Adrenal gland (tissue), 12 donors: ENCODE data around the gene CBX5. TPM values are rescaled to one million over a fixed set of nuclear protein-coding genes. Genes with fewer than 3 reads are reported as not detected.
"Not testable (repeated sequence)": the region's sequence is repeated elsewhere in the genome, so short reads cannot be mapped to it uniquely, and the experiment has no call there.

Experiments
- DNase-seq, 7 donors: peaks; one replicate each; pipeline ENCODE4 v3.0.0-alpha.2; 2019 to 2020
- H3K27ac ChIP-seq, 5 donors: fragments of 200-600 bp; sonication (generic) in 4 of 5; 1 replicate in 3 of 5; 2 replicates in 2 of 5; pipeline versions ENCODE4 v1.5.1 to v1.8.0; 2016 to 2020; ENCODE audit warnings: mild to moderate bottlenecking in 1 of 5
- H3K27me3 ChIP-seq: fragments of 200-600 bp; 2 replicates; pipeline ENCODE4 v1.8.0; 2021
- H3K36me3 ChIP-seq, 2 donors: fragments of 200-600 bp; replicated peaks in 1 of 2; 1 replicate in 1 of 2; 2 replicates in 1 of 2; pipeline versions ENCODE4 v1.5.1 to v1.8.0; 2018 to 2022
- H3K4me1 ChIP-seq, 2 donors: fragments of 200-600 bp; replicated peaks in 1 of 2; 1 replicate in 1 of 2; 2 replicates in 1 of 2; pipeline versions ENCODE4 v1.5.1 to v1.8.0; 2018 to 2021
- H3K4me3 ChIP-seq, 4 donors: fragments of 200-600 bp; sonication (generic) in 3 of 4; one replicate each; pipeline ENCODE4 v1.5.1; 2016 to 2018
- H3K9me3 ChIP-seq, 3 donors: fragments of 200-600 bp; sonication (generic) in 1 of 3; replicated peaks in 1 of 3; 1 replicate in 2 of 3; 2 replicates in 1 of 3; pipeline versions ENCODE4 v1.5.1 to v1.8.0; 2016 to 2021
- POLR2A ChIP-seq, 2 donors: fragments of 450-650 bp; IDR thresholded peaks; one replicate each; pipeline ENCODE4 v1.6.1; 2017; ENCODE audit warnings: antibody characterized with exemption in 2 of 2, mild to moderate bottlenecking in 2 of 2, moderate library complexity in 1 of 2
- WGBS, 4 donors: extraction: QIAGEN DNeasy Blood & Tissue Kit in 2 of 4; methylation state at CpG; one replicate each; pipeline versions ENCODE4 v1.1.5 to v1.1.7; 2013 to 2017; 5-methylcytosine and 5-hydroxymethylcytosine counted together
- intact Hi-C, 2 donors: fragments of 100-400 bp; cut with DNase I; formaldehyde crosslinking; loops; one replicate each; pipeline versions ENCODE4 v1.14.1 to v1.15.0; 2022 to 2023
- polyA plus RNA-seq, 3 donors: library from polyadenylated mRNA; stranded (reverse); fragments of 200-250 nt in 2 of 3; fragments of 350-450 nt in 1 of 3; fragmentation: Illumina TruSeq in 1 of 3; extraction: RNeasy Lipid Tissue Mini Kit (QIAGEN cat#74804) in 1 of 3; gene quantifications; one replicate each; pipeline ENCODE4 v1.2.3, GENCODE V29; 2013 to 2014
- total RNA-seq, 9 donors: library from RNA; depleted of rRNA in 4 of 9; stranded (reverse); fragments of >200 nt in 4 of 9; fragments of 120-200 nt in 1 of 9; fragmentation: NEBNext Ultra II Directional in 1 of 9; extraction: Animal tissue kit (Norgen Biotek cat#: 25700) in 1 of 9; gene quantifications; one replicate each; pipeline versions ENCODE4 v1.1.0 to v1.2.4, GENCODE V29; 2013 to 2023
- TF ChIP-seq, protein P1 (sequence below), 6 experiments: fragments of 450-650 bp in 4 of 6; fragments of 200-600 bp in 2 of 6; sonication (generic) in 1 of 6; IDR thresholded peaks; 1 replicate in 5 of 6; 2 replicates in 1 of 6; pipeline versions ENCODE4 v1.5.1 to v1.8.0; 2016 to 2021; ENCODE audit warnings: antibody characterized with exemption in 6 of 6, mild to moderate bottlenecking in 2 of 6, moderate library complexity in 1 of 6
- donor health status: healthy with polysubstance abuse.
- donor health status: Bipolar disorder and iron deficiency.
- donor health status: DM: yes; HTN: yes; CAD: no.
- donor health status: DM: no; HTN: no; CAD: no.
- donor health status: DM: no; HTN: no; CAD: no.
- donor health status: DM: yes; HTN: yes; CAD: no.

The CBX5 gene
- total and polyA plus RNA-seq, 12 donors: 8.2 to 88.4 (median 54.6) TPM

GRCh38 chr12:54185919-54186318 lies 94.0 kb downstream of the CBX5 start:
- peaks cover 4 to 9% of the 10 kb centered on the region in 2 donors for H3K4me1 ChIP-seq
- no peaks in the 10 kb centered on the region for H3K9me3 ChIP-seq
- no peak overlapping the region for H3K4me3 ChIP-seq
- no peak for TF ChIP-seq POLR2A (IDR thresholded peaks at IDR 0.05)
- TF ChIP-seq, protein P1, sequence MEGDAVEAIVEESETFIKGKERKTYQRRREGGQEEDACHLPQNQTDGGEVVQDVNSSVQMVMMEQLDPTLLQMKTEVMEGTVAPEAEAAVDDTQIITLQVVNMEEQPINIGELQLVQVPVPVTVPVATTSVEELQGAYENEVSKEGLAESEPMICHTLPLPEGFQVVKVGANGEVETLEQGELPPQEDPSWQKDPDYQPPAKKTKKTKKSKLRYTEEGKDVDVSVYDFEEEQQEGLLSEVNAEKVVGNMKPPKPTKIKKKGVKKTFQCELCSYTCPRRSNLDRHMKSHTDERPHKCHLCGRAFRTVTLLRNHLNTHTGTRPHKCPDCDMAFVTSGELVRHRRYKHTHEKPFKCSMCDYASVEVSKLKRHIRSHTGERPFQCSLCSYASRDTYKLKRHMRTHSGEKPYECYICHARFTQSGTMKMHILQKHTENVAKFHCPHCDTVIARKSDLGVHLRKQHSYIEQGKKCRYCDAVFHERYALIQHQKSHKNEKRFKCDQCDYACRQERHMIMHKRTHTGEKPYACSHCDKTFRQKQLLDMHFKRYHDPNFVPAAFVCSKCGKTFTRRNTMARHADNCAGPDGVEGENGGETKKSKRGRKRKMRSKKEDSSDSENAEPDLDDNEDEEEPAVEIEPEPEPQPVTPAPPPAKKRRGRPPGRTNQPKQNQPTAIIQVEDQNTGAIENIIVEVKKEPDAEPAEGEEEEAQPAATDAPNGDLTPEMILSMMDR (IDR thresholded peaks at IDR 0.05): no peak
- no peaks in the 10 kb centered on the region for H3K27me3 ChIP-seq
- 79 to 85% (median 83%) methylated on average over 1 of the region's 1 CpG for WGBS, 4 donors
- H3K27ac ChIP-seq: no peak overlapping the region
- intact Hi-C loops: no loop called here
- DNase-seq: no peak
- H3K36me3 ChIP-seq: peaks cover 0 to 17% of the 10 kb centered on the region in 2 donors

GRCh38 chr12:54185297-54185696 lies 94.6 kb downstream of the CBX5 start:
- WGBS, 4 donors: 92 to 96% (median 94%) methylated on average over 8 to 9 of the region's 9 CpGs
- H3K27me3 ChIP-seq, H3K9me3 ChIP-seq, H3K27ac ChIP-seq, H3K4me1 ChIP-seq, intact Hi-C loops, DNase-seq, H3K4me3 ChIP-seq: not testable (repeated sequence)
- H3K36me3 ChIP-seq: peaks cover 0 to 17% of the 10 kb centered on the region in 2 donors

GRCh38 chr12:54184024-54184805 lies 95.7 kb downstream of the CBX5 start:
- Histone ChIP-seq H3K4me3 (no peak overlapping the region), H3K9me3 (no peaks in the 10 kb centered on the region), H3K4me1 (peaks cover 4 to 9% of the 10 kb centered on the region in 2 donors), H3K36me3 (peaks cover 0 to 17% of the 10 kb centered on the region in 2 donors), H3K27ac (no peak overlapping the region), H3K27me3 (no peaks in the 10 kb centered on the region)
- WGBS, 4 donors: 91 to 93% (median 91%) methylated on average over 7 of the region's 7 CpGs
- intact Hi-C loops: no loop called here
- DNase-seq: no peak
- TF ChIP-seq POLR2A (IDR thresholded peaks at IDR 0.05): no peak
- TF ChIP-seq, protein P1 (IDR thresholded peaks at IDR 0.05): no peak

- H3K27ac ChIP-seq: no peak overlapping the region
- WGBS, 4 donors: 85 to 92% (median 86%) methylated on average over 5 of the region's 5 CpGs
- peaks cover 0 to 17% of the 10 kb centered on the region in 2 donors for H3K36me3 ChIP-seq
- H3K9me3 ChIP-seq: no peaks in the 10 kb centered on the region
- DNase-seq: no peak
- no peak for TF ChIP-seq POLR2A (IDR thresholded peaks at IDR 0.05)
- TF ChIP-seq, protein P1 (IDR thresholded peaks at IDR 0.05): no peak
- peaks cover 0 to 6% of the 10 kb centered on the region in 2 donors for H3K4me1 ChIP-seq
- H3K4me3 ChIP-seq: no peak overlapping the region
- H3K27me3 ChIP-seq: no peaks in the 10 kb centered on the region
- intact Hi-C loops: no loop called here
These were observed 96.9 kb downstream of the CBX5 start for GRCh38 chr12:54182981-54183380.

- whole genome bisulfite sequencing, 4 donors: 97 to 98% (median 98%) methylated on average over 6 to 11 of the region's 11 CpGs
These were observed 97.8 kb downstream of the CBX5 start for GRCh38 chr12:54182086-54182485.

More at GRCh38 chr12:54182086-54182485, 97.8 kb downstream of the CBX5 start:
- Histone ChIP-seq H3K27ac (no peak overlapping the region), H3K4me1 (no peaks in the 10 kb centered on the region), H3K9me3 (no peaks in the 10 kb centered on the region), H3K36me3 (peaks cover 0 to 17% of the 10 kb centered on the region in 2 donors), H3K27me3 (no peaks in the 10 kb centered on the region), H3K4me3 (no peak overlapping the region)
- TF ChIP-seq, protein P1 (IDR thresholded peaks at IDR 0.05): no peak
- TF ChIP-seq POLR2A (IDR thresholded peaks at IDR 0.05): no peak
- intact Hi-C loops: no loop called here
- DNase-seq: no peak
